HG03139 (cell line): ENCODE data around the gene IL21R.

Source experiments
- ATAC-seq: cut with Tn5 transposase; IDR thresholded peaks from one replicate; pipeline ENCODE4 v1.9.1; 2021; ENCODE audit not compliant: unreplicated experiment

IL21R gene

DNA sequence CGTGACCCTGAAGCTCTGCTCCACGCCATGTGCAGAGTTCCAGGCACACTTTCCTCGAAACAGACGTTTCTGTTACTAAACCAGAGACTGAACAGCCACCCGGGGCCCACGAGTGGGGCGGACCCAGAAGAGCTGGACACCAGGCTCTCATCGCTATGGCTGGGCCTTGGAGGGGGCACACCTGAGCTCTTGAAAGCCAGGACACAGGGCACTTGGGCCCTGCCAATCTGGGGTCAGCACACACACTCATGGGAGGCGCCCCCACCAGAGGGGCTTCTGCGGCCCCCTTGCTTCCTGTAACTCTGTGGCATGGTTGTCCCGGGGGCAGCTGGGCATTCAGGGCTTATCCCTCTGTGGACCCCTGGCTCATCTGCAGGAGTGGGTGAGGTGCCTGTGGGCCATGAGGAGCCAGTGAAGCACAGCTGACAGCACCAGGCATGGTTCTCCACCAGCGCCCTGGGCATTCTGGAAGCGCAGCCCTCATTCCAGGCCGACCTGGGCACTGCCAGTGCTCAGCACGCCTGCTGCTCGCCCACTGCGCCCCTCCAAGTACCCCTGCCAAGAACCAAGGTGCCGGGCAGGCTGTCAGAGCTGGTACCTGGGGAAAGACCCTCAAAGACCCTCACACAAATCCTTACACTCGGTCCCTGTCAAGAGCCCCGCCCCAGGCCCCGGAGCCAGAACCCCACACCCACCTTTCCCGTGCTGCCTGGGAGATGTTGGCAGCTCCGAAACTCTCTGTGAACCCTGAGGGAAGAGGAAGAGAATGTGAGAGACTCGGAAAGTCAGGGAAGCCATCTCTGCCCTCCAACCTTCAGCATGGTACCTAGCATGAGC, 61.1 kb downstream of the IL21R start:
- no peak for ATAC-seq

DNA sequence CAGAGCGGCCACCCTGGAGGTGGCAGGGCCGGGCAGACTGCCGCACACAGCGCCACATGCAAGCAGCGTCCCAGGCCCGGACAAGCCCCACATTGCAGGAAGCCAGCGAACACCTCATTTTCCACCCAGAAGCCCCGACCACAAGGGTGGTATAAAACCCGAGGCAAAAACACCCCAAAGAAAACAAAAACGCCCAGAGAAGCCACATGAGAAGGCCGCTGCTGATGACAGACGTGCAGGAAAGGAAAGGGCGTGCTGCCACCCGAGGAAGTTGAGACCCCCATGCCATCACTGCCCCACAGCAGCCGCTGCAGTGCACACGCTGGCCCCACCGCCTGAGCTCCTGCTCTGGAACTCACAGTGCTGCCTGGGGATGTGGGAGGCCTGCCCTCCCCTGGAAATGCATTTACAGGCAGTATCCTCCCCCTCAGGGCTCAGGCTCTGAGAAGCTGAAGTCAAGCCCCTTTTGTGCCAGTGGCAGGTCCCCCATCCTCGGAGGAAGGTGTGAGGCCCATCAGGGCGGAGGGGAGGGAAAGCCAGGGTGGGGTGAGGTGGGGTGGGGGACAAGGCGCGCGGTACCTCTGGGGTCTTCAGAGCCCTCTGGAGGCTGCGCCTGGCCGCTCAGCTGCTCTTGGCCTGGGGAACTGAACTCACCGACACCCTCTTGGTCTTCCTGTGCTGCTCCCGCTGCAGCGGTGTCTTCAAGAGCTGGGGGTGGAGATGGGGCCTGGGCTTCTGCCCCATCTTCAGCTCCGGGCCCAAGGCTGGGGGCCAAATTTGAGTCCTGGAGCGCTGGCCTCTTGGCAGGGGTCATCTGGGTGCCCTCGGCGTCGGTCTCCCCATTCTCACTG, 62.0 kb downstream of the IL21R start:
- no peak for ATAC-seq

DNA sequence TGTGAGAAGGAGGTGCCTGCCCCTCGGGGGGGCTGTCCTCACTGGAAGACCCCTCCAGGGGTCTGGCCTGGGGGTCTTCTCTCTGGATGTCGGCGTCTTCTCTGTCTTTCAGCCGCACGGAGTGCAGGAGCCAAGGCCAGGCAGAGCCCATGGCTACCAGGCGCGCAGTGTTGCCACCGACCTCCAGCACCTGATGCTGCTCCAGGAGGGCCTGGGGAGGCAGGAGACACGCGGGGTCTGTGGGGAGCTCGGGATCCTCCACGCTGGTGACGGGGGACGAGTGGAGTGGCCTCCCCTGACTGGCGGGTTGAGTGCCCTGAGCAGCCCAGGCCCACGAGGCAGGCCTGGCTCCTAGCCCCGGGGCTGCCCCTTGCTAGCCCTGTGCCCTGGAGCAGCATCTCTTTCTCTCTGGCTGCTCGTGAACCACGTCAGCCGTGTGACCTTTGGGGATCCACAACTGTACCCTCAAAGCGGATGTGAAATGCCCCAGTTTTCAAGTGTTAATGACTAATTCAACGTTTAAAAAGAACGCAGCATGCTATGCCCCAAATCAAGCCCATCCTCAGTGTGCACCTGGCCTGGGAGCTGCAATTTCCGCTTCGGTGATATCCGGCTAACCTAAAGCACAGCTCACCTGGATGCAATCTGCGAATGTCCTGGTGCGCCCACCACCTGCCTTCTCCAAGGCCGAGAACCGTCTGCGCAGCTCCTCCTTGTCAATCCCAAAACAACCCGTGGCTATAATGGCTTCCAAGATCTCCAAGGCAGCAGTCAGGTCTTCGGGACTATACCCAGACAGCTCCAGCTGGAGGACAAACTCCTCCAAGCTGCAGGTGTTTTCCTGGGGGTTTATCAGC, 62.9 kb downstream of the IL21R start:
- ATAC-seq: no peak

DNA sequence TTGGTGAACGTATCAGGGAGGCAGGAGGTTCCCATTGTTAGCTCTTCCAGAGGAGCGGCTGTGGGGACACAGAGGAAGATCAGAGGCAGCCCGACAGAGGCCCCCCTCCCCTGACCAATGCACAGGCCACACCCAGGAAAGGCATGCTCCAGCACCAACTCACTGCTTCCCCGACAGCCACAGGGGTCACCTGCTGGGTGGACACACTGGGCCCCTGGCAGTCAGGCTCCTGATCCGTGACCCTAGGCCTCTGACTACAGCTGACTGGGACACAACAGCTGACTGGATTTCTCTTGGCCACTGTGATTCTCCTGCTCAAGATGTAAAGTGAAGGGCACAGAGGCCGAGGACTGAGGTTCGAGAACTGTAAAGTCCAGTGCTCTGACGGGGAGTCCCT, 63.5 kb downstream of the IL21R start:
- no peak for ATAC-seq

DNA sequence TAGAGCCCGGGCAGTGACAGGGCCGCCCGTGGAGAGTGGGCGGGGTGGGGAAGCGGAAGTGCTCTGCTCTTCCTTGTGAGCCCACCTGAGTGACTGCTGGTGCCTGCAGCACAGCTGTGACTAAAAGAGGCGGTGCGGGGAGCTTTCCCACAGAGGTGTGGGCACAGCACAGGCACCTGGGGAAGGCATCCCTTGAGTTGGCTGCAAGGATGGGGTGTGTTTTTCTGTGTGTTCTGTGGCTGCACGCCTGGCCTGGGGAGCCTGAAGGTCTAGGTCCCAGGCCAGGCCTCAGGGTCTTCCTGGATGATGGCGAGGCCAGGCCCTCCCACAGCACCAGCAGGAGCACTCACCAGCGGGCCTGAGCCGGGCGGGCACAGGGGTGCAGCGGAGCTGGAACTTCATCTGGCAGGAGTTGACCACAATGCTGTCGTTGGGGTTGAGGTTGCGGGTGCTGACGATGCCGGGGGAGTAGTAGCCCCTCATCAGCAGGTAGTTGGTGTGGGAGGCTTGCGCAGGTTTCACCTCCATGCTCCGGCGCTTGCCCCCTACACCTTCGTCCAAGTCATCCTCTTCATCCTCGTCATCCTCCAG, 67.1 kb downstream of the IL21R start:
- no peak for ATAC-seq

DNA sequence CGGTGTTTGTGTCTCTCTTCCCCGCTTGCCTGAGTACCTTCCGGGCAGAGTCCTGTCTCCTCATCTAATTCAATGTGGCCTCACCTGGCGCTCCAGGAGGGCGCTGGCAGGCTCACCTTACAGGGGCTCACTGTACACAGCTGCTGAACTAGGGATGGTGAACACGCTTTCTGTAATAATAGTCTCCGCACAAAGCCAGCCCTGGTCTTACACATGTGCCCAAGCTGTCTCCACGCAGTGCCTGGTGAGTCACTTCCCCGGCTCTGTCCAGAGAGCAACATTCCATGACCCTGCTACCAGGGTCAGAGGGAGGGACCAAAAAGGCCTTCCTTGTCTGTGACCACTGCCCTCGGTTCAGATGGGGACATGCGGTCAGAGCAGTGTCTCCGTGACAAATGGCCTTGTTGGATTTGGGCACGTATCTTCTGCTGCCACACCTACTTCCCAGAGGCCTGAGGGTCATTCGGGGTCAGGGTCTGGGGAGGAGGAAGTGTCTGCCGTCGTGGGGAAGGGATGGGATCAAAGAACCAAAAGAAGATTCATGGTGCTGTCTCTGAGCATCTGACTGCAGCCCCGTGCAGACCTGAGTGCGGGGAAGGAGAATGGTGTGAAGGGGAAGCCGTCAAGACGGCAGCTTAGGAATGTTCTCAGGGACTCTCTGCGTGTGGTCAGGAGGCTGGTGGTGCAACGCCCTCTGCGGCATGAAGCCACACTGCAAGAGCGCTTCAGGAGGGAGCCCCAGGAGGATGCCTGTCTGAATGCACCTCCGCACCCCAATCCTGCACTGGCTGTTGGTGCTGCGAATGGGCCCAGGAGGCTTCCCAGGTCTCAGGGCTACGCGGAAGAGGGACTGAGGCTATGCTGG, 68.8 kb downstream of the IL21R start:
- ATAC-seq: no peak

DNA sequence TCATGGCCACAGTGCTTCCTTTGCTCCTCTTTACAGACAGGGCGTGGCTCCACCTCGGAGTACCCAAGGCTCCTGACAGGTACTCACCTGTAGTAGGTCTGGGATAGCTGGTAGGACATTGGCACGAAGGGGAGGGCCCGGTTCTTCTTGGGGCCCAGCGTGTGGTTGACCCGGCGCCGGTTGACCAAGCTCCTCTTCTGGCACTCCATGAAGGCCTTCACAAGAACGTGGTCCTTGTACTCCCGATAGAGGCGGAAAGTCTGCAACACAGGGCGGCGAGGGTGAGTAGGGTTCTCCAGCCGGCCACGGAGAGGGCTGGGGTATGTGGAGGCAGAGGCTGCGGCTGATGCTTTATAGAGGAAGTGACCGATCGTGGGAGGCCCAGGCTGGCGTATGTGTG, 69.7 kb downstream of the IL21R start:
- no peak for ATAC-seq

DNA sequence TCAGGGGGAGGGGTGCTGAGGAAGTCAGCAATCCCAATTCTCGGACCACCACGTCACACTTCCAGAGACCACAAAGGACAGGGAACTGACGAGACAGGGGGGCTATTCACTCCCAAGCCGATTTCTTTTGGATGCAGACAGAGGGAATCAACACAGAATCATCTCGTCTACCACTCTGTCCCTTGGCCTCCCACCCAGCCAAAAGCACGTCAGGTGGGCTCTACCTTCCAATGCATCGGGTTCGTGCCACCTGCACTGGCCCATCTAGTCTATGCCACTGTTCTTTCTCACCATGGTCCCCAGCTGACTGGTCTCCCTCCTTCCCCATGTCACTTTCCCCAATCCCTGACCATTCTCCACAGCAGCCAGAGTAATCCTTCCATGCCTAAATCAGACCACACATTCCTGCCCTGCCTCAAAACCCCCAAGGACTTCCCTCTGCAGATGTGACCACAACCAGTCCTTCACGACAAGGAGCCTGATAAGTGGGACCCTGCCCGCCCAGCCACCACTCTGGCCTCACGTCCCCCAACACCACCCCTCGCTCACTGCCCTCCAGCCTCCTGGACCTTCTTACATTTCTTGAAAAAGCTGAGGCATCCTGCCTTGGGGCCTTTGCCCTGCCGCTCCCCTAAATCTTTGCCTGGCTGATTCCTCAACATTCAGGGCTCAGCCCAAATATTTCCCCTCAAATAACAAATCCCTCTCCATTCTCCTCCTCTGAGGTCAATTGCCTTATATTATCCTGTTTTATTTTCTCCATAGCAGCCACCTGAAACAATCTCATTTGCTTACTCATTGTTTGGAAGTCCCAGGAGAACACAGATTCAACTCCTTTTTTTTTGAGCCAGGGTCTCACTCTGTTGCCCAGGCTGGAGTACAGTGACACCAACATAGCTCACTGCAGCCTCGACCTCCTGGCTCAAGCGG, 70.4 kb downstream of the IL21R start:
- ATAC-seq: no peak

DNA sequence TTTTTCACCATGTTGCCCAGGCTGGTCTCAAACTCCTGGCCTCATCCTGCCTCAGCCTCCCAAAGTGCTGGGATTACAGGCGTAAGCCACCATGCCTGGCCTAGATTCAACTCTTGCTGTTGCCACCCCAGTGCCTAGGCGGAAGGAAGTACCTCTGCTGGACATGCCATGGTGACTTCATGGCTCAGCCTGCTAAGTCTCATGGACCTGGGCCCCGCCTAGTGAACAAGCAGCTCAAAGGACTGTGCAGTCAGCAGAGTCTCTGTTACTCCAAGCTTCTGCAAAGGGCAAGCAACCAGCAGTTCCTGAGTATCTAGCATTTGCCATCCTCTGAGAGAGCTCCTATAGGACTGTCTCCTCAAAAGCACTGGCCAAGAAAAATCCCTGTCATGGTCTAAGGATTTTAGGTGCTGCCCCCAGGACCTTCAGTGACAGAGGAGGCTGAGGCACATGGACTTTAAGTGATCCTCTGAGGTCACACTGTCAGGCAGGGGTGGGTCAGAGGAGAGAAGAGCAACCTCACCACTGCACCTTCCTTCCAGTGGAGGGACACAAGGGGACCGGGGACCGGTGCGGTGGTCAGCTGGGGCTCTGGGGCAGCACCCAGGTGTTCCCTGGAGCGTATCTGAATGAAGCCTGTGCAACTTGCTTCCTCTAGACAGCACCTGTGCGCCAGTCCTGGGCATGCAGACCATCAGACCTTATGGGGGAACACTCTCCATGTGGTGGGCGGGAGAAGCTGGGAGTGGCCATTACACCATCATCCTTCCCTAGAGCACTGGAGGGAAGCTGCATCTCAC, 71.3 kb downstream of the IL21R start:
- no peak for ATAC-seq

DNA sequence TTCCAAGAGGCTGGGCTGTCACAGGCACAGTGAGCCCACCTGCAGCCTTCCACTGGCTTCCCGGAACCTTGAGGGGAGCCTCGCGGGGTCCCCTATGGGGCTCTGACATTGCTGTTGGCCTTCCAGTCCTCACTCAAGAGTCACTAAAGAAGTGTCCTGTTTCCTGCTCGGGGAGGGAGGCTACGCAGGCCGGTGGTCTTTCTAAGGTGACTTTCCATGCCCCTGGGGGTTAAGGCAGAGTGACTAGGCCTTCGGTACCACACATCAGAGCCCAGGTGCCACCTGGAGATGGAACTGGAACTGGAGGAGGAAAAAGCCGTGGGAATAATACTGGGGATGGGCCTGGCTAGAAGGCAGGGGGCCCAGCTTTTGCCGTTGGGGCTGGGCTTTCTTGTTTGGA, 72.1 kb downstream of the IL21R start:
- ATAC-seq: no peak

DNA sequence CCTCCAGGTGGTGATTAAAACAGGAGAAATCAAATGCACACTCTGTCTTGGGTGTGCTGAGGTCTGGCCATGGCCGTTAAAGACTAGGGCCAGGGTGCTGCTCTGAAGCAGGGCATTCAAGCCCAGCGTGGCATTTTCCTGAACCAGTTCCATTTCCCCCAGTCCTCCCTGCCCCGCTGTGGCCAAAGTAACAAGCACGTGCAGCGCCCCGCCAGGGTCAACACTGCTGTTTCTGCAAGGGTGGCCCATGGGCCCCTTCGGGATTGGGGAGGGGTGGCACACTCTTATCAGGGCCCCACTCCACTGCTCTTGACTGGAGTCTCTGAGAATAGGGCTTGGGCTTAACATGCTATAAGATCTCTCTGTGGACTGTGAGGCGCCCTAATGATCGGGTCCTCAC, 72.9 kb downstream of the IL21R start:
- ATAC-seq: no peak

DNA sequence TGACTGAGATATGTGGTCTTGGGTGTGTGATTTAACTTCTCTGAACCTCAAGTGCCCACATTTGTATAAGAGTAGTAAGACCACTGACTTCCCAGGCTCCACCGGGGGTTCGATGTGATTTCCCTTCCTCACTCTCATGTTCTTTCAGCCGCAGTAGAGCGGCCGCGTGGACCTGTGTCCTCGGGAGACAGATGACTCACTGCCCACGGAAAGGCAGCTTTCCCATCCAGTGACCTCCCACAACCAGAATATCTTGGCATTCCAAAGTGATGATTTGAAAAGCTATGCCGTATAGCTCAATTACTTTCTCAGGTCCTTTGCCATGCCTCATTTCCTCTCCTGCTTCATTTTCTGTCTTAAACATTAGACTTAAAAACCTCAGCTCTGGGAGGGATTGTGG, 73.6 kb downstream of the IL21R start:
- ATAC-seq: no peak

DNA sequence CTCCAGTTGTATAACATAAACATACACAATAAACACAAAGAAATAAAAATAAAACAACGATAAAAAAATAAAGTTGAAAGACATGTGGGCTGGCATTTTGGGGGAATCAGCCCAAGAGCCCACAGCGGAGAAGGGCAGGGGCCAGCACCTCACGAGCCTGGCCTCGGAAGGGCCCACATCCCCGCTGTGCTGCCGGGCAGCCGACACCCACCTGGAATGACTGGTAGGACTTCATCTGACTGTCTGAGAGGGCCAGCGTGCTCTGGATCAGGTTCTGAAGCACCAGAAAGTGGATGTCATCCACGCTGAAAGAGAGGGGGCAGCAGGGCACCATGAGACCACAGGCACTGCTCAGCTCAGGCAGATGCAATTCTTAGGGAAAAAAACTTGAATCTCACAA, 74.3 kb downstream of the IL21R start:
- ATAC-seq: no peak

DNA sequence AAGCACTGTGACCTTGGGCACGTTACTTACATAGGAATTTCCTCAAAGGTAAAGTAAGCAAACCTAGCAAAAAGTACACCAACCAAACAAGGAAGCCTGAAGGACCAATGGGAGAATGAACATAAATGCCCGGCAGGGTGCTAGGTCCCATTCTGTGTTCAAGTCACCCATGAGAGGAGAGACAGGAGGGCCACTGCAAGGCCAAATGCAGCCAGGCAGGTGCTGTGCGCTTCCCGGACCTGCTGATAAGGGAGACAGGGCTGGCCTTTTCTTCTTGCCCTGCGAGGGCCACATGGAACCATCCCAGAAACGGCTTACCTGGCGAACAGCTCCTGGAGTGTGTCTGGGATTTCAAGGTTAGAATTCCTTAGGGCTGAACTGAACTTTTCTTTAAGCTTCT, 78.8 kb downstream of the IL21R start:
- ATAC-seq: no peak

DNA sequence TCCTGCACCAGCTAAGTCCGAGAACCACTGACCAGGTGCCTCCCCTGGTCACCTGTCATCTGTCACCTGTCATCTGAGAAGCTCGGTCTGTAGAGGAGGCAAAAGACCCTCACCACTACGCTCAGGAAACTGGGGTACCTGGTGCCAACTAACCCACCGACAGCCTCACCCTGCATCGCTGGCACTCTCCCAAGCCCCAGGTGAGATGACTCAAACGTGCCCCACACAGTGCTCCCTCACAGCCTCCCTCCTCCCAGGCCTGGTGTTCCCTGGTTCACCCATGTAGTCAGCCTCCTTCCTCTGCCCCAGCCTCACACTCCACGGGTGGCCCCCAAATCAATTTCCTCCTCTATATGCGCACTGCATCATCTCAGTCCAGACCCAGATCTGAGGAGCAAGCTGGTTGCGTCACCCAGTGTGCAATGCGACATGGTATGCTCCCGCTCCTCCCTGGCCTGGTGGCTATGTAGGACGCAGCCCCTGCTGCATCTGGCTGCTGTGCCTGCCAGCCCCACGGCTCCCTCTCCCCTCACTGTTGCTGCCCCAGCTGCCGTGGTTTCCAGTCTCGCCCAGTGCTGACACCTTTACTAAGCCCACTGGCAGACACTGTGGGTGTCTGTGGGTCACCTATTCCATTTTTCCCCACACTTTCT, 79.4 kb downstream of the IL21R start:
- ATAC-seq: no peak

DNA sequence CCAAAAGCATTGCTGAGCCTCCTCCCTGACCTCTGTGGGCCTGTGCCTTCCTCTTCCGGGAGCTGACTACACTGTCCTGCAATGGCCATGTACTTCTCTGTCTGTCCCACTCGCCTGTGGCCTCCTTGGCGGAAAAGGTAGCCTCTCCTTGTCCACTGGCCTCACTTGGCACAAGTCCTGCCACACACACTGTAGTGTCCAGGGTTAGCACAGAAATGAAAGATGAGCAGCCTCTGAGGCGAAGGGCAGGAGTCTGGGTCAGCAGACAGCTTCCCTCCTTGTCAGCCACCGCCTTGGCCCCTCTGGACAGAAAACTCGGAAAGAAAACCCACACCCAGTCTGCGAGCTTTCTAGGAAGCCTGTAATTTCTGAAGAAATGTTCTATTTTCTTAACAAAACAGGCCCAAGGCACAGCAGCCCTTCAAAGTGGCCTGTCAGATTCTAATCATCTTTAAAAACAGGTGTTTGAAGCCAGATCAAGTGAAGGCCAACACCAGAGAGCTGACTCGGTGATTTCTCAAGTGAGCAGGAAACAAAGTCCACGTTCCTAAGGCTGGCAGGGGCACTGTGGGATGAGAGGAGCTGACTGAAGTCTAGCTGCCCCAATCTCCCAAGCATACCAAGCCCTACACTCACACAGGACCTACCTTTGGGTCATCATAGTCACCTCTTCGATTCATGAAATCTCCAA, 80.6 kb downstream of the IL21R start:
- no peak for ATAC-seq

DNA sequence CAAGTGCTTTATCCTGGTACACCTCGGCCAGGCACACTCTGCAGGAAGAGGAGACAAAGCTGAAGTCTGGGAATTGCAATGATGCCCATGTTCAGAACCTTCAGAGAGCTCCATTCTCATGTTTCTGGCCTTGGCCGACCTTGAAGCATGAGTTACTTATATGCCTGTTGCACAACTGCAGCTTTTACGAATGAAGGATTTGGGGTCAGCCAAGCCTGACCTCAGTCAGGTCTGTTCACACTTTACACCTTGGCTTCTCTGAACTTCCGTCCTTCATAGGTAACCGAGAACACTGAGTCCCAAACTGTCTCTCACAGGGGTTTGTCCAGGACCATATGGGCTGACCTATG, 81.1 kb downstream of the IL21R start:
- no peak for ATAC-seq
